Inflammatory macrophage (primary cell): ENCODE data around the gene TGFBR2.

Experiments
- DNase-seq, 2 donors: peaks; one replicate each; pipeline ENCODE4 v3.0.0-alpha.2; 2020 to 2022

The TGFBR2 gene

GRCh38 chr3:30723211-30723610, 116.8 kb downstream of the TGFBR2 start:
- no peak for DNase-seq

GRCh38 chr3:30724863-30725262, 118.5 kb downstream of the TGFBR2 start:
- no peak for DNase-seq

- DNase-seq = no peak
These were observed 121.7 kb downstream of the TGFBR2 start for GRCh38 chr3:30728143-30728542.

- DNase-seq = no peak
These were observed 123.1 kb downstream of the TGFBR2 start for GRCh38 chr3:30729512-30729911.

GRCh38 chr3:30729936-30730335, 123.5 kb downstream of the TGFBR2 start:
- DNase-seq = no peak

GRCh38 chr3:30730967-30731366, 124.6 kb downstream of the TGFBR2 start:
- no peak for DNase-seq

- DNase-seq = no peak
These were observed 126.8 kb downstream of the TGFBR2 start for GRCh38 chr3:30733209-30733608.

- no peak for DNase-seq
These were observed 127.3 kb downstream of the TGFBR2 start for GRCh38 chr3:30733696-30734095.

- no peak for DNase-seq
These were observed 131.5 kb downstream of the TGFBR2 start for GRCh38 chr3:30737743-30738499.

- DNase-seq = no peak
These were observed 132.2 kb downstream of the TGFBR2 start for GRCh38 chr3:30738605-30739004.

GRCh38 chr3:30741889-30742288, 135.5 kb downstream of the TGFBR2 start:
- DNase-seq = no peak

GRCh38 chr3:30742796-30743619, 136.6 kb downstream of the TGFBR2 start:
- no peak for DNase-seq
